ENCODE measurements around the gene ARPC1B.
"Not testable (repeated sequence)": the region's sequence is repeated elsewhere in the genome, so short reads cannot be mapped to it uniquely, and the experiment has no call there.

The ARPC1B gene

GRCh38 chr7:99409806-99410205 lies 35.3 kb downstream of the ARPC1B start:
- DNase-seq (ENCODE audit: low spot score): peak; percentile 33

- DNase-seq (ENCODE audit: low spot score): no peak
Measured at GRCh38 chr7:99410635-99411034, 36.1 kb downstream of the ARPC1B start.

- peak; percentile 35 for DNase-seq (ENCODE audit: low spot score)
Measured at GRCh38 chr7:99415513-99416127, 41.1 kb downstream of the ARPC1B start.

- DNase-seq (ENCODE audit: low spot score): no peak
Measured at GRCh38 chr7:99418260-99418659, 43.7 kb downstream of the ARPC1B start.

GRCh38 chr7:99419323-99420021 lies 44.9 kb downstream of the ARPC1B start:
- DNase-seq (ENCODE audit: low spot score): no peak

- no peak for DNase-seq (ENCODE audit: low spot score)
Measured at GRCh38 chr7:99420213-99420612, 45.7 kb downstream of the ARPC1B start.

- DNase-seq (ENCODE audit: low spot score): no peak
Measured at GRCh38 chr7:99420986-99421385, 46.5 kb downstream of the ARPC1B start.

GRCh38 chr7:99422186-99422585 lies 47.7 kb downstream of the ARPC1B start:
- DNase-seq (ENCODE audit: low spot score): peak; percentile 46

- DNase-seq (ENCODE audit: low spot score): no peak
Measured at GRCh38 chr7:99422625-99423024, 48.1 kb downstream of the ARPC1B start.

GRCh38 chr7:99424932-99425730 lies 50.6 kb downstream of the ARPC1B start:
- no peak for DNase-seq (ENCODE audit: low spot score)

GRCh38 chr7:99428972-99429566 lies 54.5 kb downstream of the ARPC1B start:
- no peak for DNase-seq (ENCODE audit: low spot score)

GRCh38 chr7:99429756-99430155 lies 55.2 kb downstream of the ARPC1B start:
- DNase-seq (ENCODE audit: low spot score): no peak

- not testable (repeated sequence) for DNase-seq (ENCODE audit: low spot score)
Measured at GRCh38 chr7:99431756-99432540, 57.4 kb downstream of the ARPC1B start.

GRCh38 chr7:99433158-99433557 lies 58.6 kb downstream of the ARPC1B start:
- no peak for DNase-seq (ENCODE audit: low spot score)

- DNase-seq (ENCODE audit: low spot score): no peak
Measured at GRCh38 chr7:99437946-99438572, 63.5 kb downstream of the ARPC1B start.

- DNase-seq (ENCODE audit: low spot score): peak; percentile 84
Measured at GRCh38 chr7:99438573-99439480, 64.3 kb downstream of the ARPC1B start, which contains the start of the genes CPSF4 and PTCD1. TSS of gene CPSF4 (plus strand) at chr7:99438943. CDS start at chr7:99439083, 140 bp downstream. TSS of gene PTCD1 (minus strand) at chr7:99438798. CDS start at chr7:99435242, 3,556 bp downstream.

GRCh38 chr7:99440195-99440594 lies 65.7 kb downstream of the ARPC1B start:
- DNase-seq (ENCODE audit: low spot score): no peak

All from hematopoietic multipotent progenitor cell treated with erythropoietin and hydrocortisone succinate and interleukin-3 and kit ligand, for 15 days (in vitro differentiated cells).